HL-60 (cell line): ENCODE measurements around the gene TEAD4.

Source experiments
- POLR2AphosphoS5 ChIP-seq: IDR thresholded peaks from 2 replicates; pipeline ENCODE4 v1.6.1; 2012; ENCODE audit warnings: low read depth
- TF ChIP-seq, protein P1 (sequence below): IDR thresholded peaks from one replicate; pipeline ENCODE4 v1.5.1; 2011; ENCODE audit warnings: low read length, control low read depth, inconsistent platforms; ENCODE audit not compliant: insufficient read depth
- TF ChIP-seq, protein P2 (sequence below): IDR thresholded peaks from 2 replicates; pipeline ENCODE4 v1.6.1; 2012; ENCODE audit warnings: low read depth; ENCODE audit not compliant: insufficient replicate concordance

DNA sequence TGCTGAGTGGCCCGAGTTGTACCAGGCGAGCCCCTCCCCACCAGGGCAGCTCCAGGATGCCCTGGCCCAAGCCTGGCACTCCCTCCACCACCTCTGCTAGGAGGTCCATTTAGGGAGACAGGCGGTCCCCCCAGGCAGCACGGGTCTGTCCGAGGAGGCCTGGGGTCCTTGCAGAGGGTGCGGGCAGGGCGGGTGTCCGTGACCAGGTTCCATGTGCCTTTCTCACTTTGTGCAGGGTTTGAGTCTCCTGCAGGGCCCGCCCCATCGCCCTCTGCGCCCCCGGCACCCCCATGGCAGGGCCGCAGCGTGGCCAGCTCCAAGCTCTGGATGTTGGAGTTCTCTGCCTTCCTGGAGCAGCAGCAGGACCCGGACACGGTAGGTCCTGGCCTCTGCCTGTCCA is 61.2 kb downstream of the TEAD4 start:
- TF ChIP-seq, protein P1, sequence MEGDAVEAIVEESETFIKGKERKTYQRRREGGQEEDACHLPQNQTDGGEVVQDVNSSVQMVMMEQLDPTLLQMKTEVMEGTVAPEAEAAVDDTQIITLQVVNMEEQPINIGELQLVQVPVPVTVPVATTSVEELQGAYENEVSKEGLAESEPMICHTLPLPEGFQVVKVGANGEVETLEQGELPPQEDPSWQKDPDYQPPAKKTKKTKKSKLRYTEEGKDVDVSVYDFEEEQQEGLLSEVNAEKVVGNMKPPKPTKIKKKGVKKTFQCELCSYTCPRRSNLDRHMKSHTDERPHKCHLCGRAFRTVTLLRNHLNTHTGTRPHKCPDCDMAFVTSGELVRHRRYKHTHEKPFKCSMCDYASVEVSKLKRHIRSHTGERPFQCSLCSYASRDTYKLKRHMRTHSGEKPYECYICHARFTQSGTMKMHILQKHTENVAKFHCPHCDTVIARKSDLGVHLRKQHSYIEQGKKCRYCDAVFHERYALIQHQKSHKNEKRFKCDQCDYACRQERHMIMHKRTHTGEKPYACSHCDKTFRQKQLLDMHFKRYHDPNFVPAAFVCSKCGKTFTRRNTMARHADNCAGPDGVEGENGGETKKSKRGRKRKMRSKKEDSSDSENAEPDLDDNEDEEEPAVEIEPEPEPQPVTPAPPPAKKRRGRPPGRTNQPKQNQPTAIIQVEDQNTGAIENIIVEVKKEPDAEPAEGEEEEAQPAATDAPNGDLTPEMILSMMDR, result no peak
- TF ChIP-seq POLR2AphosphoS5, result no peak
- TF ChIP-seq, protein P2, sequence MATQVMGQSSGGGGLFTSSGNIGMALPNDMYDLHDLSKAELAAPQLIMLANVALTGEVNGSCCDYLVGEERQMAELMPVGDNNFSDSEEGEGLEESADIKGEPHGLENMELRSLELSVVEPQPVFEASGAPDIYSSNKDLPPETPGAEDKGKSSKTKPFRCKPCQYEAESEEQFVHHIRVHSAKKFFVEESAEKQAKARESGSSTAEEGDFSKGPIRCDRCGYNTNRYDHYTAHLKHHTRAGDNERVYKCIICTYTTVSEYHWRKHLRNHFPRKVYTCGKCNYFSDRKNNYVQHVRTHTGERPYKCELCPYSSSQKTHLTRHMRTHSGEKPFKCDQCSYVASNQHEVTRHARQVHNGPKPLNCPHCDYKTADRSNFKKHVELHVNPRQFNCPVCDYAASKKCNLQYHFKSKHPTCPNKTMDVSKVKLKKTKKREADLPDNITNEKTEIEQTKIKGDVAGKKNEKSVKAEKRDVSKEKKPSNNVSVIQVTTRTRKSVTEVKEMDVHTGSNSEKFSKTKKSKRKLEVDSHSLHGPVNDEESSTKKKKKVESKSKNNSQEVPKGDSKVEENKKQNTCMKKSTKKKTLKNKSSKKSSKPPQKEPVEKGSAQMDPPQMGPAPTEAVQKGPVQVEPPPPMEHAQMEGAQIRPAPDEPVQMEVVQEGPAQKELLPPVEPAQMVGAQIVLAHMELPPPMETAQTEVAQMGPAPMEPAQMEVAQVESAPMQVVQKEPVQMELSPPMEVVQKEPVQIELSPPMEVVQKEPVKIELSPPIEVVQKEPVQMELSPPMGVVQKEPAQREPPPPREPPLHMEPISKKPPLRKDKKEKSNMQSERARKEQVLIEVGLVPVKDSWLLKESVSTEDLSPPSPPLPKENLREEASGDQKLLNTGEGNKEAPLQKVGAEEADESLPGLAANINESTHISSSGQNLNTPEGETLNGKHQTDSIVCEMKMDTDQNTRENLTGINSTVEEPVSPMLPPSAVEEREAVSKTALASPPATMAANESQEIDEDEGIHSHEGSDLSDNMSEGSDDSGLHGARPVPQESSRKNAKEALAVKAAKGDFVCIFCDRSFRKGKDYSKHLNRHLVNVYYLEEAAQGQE, result no peak
